Left hindlimb (tissue), 1 donor: ENCODE results near the gene SLC39A10.
"Not testable (repeated sequence)": the region's sequence is repeated elsewhere in the genome, so short reads cannot be mapped to it uniquely, and the experiment has no call there.

ENCODE experiments used
- DNase-seq: peaks from one replicate; pipeline ENCODE4 v3.0.0-alpha.2; 2018

Gene SLC39A10, protein sequence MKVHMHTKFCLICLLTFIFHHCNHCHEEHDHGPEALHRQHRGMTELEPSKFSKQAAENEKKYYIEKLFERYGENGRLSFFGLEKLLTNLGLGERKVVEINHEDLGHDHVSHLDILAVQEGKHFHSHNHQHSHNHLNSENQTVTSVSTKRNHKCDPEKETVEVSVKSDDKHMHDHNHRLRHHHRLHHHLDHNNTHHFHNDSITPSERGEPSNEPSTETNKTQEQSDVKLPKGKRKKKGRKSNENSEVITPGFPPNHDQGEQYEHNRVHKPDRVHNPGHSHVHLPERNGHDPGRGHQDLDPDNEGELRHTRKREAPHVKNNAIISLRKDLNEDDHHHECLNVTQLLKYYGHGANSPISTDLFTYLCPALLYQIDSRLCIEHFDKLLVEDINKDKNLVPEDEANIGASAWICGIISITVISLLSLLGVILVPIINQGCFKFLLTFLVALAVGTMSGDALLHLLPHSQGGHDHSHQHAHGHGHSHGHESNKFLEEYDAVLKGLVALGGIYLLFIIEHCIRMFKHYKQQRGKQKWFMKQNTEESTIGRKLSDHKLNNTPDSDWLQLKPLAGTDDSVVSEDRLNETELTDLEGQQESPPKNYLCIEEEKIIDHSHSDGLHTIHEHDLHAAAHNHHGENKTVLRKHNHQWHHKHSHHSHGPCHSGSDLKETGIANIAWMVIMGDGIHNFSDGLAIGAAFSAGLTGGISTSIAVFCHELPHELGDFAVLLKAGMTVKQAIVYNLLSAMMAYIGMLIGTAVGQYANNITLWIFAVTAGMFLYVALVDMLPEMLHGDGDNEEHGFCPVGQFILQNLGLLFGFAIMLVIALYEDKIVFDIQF

GRCh38 chr2:195656859-195657633 is at the start of gene SLC39A10:
TSS of gene SLC39A10 (plus strand) at chr2:195657226. CDS start at chr2:195680043, 22,817 bp downstream.
- peak; percentile 99 for DNase-seq

- DNase-seq, result no peak
Measured at GRCh38 chr2:195608768-195609454, 48.1 kb upstream of the SLC39A10 start.

DNA sequence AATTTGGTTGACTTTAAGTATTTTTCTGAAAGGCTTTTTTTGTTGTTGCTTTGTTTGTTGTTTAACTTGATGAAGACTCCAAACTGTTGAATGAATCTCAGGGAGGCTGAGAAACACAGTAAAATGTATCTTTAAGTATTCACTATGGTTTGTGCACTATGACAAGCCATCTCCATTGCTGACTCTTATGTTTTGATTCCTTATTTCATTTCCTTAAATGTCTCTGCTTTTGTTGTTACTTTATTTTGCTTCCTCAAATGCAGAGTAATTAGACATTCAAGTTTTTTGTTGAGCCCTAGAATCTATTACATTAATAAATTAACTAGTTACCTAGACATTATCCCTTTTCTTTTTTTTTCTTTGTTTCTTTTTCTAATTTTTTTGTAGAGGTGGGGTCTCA is 46.3 kb upstream of the SLC39A10 start:
- DNase-seq, result no peak

- no peak for DNase-seq
Measured at GRCh38 chr2:195612611-195613495, 44.2 kb upstream of the SLC39A10 start.

- DNase-seq, result no peak
Measured at GRCh38 chr2:195613922-195614321, 43.1 kb upstream of the SLC39A10 start.

GRCh38 chr2:195619590-195619989 is 37.4 kb upstream of the SLC39A10 start:
- DNase-seq, result no peak

GRCh38 chr2:195620501-195620900 is 36.5 kb upstream of the SLC39A10 start:
- DNase-seq, result no peak

DNA sequence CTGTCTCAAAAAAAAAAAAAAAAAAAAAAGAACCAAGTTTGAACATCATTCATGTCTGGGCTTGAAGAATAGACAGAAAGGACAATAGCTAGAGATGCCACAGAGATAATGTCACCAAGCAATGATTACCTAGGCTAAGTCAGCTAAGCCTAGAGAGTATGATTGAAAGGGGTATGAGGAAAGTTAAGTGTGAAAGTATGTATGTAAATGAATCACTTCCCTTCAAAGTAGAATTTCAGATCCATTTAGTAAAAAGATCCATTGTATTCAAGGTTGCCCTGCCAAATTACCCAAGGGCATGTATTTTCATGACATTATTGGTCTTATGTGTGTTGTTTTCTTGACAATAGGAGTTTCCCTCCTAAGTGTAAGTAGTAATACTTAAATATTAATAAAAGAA is 34.1 kb upstream of the SLC39A10 start:
- DNase-seq, result no peak

- DNase-seq, result no peak
Measured at GRCh38 chr2:195626507-195626906, 30.5 kb upstream of the SLC39A10 start.

DNA sequence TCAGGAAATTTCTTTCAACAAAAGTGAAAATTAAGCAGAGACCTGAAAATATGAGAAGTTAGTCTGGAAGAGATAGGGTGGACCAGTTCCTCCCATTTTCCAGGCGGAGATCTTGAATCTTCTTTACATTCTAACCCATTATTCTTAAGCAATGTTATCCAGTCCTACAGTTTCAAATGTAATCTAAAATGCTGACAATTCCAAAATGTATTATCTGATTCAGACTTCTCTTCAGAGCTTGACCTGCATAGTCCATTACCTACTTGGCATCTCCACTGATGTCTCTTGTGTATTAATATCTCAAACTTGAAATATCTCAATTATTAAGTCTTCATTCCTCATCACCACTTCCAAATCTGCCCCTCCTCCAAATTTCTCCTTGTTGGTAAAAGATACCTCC is 28.4 kb upstream of the SLC39A10 start:
- DNase-seq, result no peak

- DNase-seq, result no peak
Measured at GRCh38 chr2:195632856-195633572, 24.0 kb upstream of the SLC39A10 start.

DNA sequence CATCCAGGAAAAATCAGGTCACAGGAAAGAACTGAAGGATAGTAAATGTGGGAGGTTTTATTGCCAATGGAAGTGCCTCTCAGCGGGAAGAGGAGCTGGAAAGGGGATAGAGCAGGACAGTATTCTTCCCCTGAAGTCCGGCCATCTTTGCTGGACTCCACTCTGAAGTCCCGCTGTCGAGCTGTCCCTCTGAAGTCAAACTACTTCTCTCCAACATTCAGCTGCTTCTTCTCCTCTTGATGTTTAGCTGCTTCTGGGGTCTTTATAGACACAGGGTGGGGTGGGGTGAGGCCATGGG is 23.5 kb upstream of the SLC39A10 start:
- no peak for DNase-seq

GRCh38 chr2:195633974-195634373 is 23.1 kb upstream of the SLC39A10 start:
- no peak for DNase-seq

GRCh38 chr2:195636890-195637289 is 20.1 kb upstream of the SLC39A10 start:
- DNase-seq, result no peak

GRCh38 chr2:195638750-195639149 is 18.3 kb upstream of the SLC39A10 start:
- no peak for DNase-seq

- no peak for DNase-seq
Measured at GRCh38 chr2:195639238-195639858, 17.7 kb upstream of the SLC39A10 start.

GRCh38 chr2:195639959-195640358 is 17.1 kb upstream of the SLC39A10 start:
- DNase-seq, result no peak

DNA sequence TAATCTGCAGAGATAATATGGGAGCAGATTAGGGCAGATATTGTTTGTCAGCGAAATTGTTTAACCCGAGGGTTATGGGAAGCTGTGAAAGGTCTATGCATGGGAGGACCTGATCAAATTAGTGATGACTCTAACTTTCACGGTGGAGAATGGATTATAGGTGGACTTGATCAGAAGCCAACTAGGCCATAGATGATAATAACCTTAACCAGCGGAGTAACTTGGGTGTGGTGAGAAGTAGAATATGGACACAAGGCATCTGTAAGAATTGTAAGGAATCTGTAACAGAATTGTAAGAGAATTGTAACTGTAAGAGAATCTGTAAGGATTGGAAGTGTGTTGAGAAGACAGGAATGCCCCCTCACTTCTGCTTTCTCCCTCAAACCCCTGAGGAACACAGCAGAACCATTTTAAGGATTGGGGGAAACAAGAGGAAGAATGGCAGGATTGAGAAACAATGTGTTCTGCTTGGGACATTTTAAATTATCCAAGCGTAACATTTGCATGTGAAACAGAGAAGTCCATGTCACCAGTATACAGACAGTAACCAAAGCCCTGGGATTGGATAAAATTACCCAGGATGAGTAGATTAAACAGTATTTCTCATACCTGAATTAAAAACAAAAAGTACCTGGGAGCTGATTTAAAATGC is 14.9 kb upstream of the SLC39A10 start:
- no peak for DNase-seq

DNA sequence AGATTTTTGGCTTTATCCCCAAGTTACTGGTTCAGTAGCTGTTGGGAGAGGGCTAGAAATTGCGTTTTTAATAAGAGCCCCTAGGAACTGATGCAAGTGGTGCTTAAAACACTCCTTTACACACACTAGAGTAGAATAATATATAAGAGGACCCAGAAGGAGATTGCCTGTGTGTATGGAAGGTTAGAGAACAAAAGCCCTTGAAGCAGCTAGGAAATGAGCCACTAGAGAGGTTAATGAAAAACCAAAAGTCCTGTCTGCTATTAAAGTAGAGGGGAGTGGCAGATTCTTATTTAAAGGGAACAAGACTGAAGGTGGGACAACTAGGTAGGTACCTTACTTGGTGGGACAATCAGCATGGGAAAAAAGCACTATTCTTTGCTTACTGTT is 14.4 kb upstream of the SLC39A10 start:
- no peak for DNase-seq

GRCh38 chr2:195644708-195645107 is 12.3 kb upstream of the SLC39A10 start:
- not testable (repeated sequence) for DNase-seq
